IMR-90 (cell line): ENCODE data around the gene ZC3HAV1L. TPM values are rescaled to one million over a fixed set of nuclear protein-coding genes. Genes with fewer than 3 reads are reported as not detected.

Experiments
- ATAC-seq: fragments of 200-7000 bp; cut with Tn5 transposase; 2 replicates; pipeline ENCODE4 v1.9.1; 2020; ENCODE audit warnings: low read depth, mild to moderate bottlenecking, moderate library complexity
- BruUV-seq: library from RNA; stranded (reverse); fragments of 400-500 nt; replicated peaks from 2 replicates; lab custom pipeline; 2021; lab: Mats Ljungman, UMichigan
- CTCF ChIA-PET: fragments of 300-600 bp; formaldehyde crosslinking; extraction: SDS; loops from one replicate; lab custom pipeline; 2021; ENCODE audit warnings: antibody characterized with exemption; lab: Yijun Ruan, JAX
- POLR2A ChIA-PET: fragments of 300-600 bp; sonication (Branson Sonifier 250); formaldehyde crosslinking; loops from one replicate; lab custom pipeline; 2022; ENCODE audit warnings: antibody characterized with exemption; ENCODE audit not compliant: unreplicated experiment; lab: Charles Lee
- DNase-seq: peaks from one replicate; pipeline ENCODE4 v3.0.0; 2013
- H2AFZ ChIP-seq: replicated peaks from 2 replicates; pipeline ENCODE3; 2013; ENCODE audit warnings: low read length, mild to moderate bottlenecking; ENCODE audit not compliant: poor library complexity
- H2AK5ac ChIP-seq: 2 replicates; pipeline ENCODE4 v1.6.1; 2013; ENCODE audit warnings: low read depth, low read length, inconsistent platforms
- H2AK9ac ChIP-seq: replicated peaks from 2 replicates; pipeline ENCODE3; 2013; ENCODE audit warnings: mild to moderate bottlenecking, low read depth, low read length, moderate library complexity; ENCODE audit not compliant: poor library complexity
- H2BK120ac ChIP-seq: 2 replicates; pipeline ENCODE4 v1.6.1; 2013; ENCODE audit warnings: low read depth, low read length, inconsistent platforms
- H2BK15ac ChIP-seq: 3 replicates; pipeline ENCODE4 v1.6.1; 2013; ENCODE audit warnings: low read depth, low read length, inconsistent platforms
- H2BK20ac ChIP-seq: 2 replicates; pipeline ENCODE4 v1.6.1; 2013; ENCODE audit warnings: low read depth, mild to moderate bottlenecking, inconsistent platforms, low read length, moderate library complexity
- H2BK5ac ChIP-seq: 2 replicates; pipeline ENCODE4 v1.6.1; 2013; ENCODE audit warnings: mild to moderate bottlenecking, low read depth, low read length, inconsistent platforms; ENCODE audit not compliant: poor library complexity, severe bottlenecking
- H3K14ac ChIP-seq: replicated peaks from 2 replicates; pipeline ENCODE4 v1.6.1; 2013; ENCODE audit warnings: low read depth, low read length, inconsistent platforms
- H3K18ac ChIP-seq: 2 replicates; pipeline ENCODE4 v1.6.1; 2013; ENCODE audit warnings: low read depth, low read length, control low read depth
- H3K23ac ChIP-seq: 2 replicates; pipeline ENCODE4 v1.6.1; 2013; ENCODE audit warnings: low read depth, low read length, inconsistent platforms
- H3K27ac ChIP-seq: 2 replicates; pipeline ENCODE4 v1.5.1; 2013; ENCODE audit warnings: mild to moderate bottlenecking, control low read depth, low read length; ENCODE audit not compliant: insufficient read depth
- H3K27me3 ChIP-seq: 2 replicates; pipeline ENCODE4 v1.6.1; 2013; ENCODE audit warnings: low read length; ENCODE audit not compliant: control insufficient read depth, insufficient read depth
- H3K36me3 ChIP-seq: 2 replicates; pipeline ENCODE4 v1.6.1; 2013; ENCODE audit warnings: low read length, mixed read lengths; ENCODE audit not compliant: control insufficient read depth, insufficient read depth
- H3K4ac ChIP-seq: 2 replicates; pipeline ENCODE4 v1.6.1; 2013; ENCODE audit warnings: low read depth, low read length, inconsistent platforms
- H3K4me1 ChIP-seq: 2 replicates; pipeline ENCODE4 v1.6.1; 2013; ENCODE audit warnings: low read length, mixed read lengths; ENCODE audit not compliant: control insufficient read depth, insufficient read depth
- H3K4me2 ChIP-seq: 2 replicates; pipeline ENCODE4 v1.6.1; 2013; ENCODE audit warnings: low read depth, mild to moderate bottlenecking, control low read depth, low read length, moderate library complexity
- H3K4me3 ChIP-seq: 2 replicates; pipeline ENCODE4 v1.5.1; 2013; ENCODE audit warnings: low read depth, mild to moderate bottlenecking, control low read depth, low read length, moderate library complexity; ENCODE audit not compliant: insufficient read depth
- H3K56ac ChIP-seq: 2 replicates; pipeline ENCODE4 v1.6.1; 2013; ENCODE audit warnings: low read length, inconsistent platforms; ENCODE audit not compliant: insufficient read depth; ENCODE audit errors: extremely low read depth
- H3K79me1 ChIP-seq, 2 experiments: 2 replicates each; pipeline ENCODE4 v1.6.1; 2013; ENCODE audit warnings: low read length in 2 of 2, inconsistent platforms in 1 of 2, low read depth in 1 of 2
- H3K9ac ChIP-seq: 2 replicates; pipeline ENCODE4 v1.6.1; 2013; ENCODE audit warnings: low read depth, low read length, control low read depth
- H3K9me1 ChIP-seq: 2 replicates; pipeline ENCODE4 v1.6.1; 2013; ENCODE audit warnings: low read length, inconsistent platforms; ENCODE audit not compliant: insufficient read depth
- H3K9me3 ChIP-seq: 2 replicates; pipeline ENCODE4 v1.6.1; 2013; ENCODE audit warnings: low read length; ENCODE audit not compliant: control insufficient read depth, insufficient read depth
- H4K20me1 ChIP-seq: 2 replicates; pipeline ENCODE4 v1.6.1; 2013; ENCODE audit warnings: low read length, inconsistent platforms; ENCODE audit not compliant: insufficient read depth
- H4K5ac ChIP-seq: 2 replicates; pipeline ENCODE4 v1.6.1; 2013; ENCODE audit warnings: mild to moderate bottlenecking, low read depth, low read length, control low read depth
- H4K8ac ChIP-seq, 2 experiments: 2 replicates each; pipeline ENCODE4 v1.6.1; 2013; ENCODE audit warnings: low read depth in 2 of 2, low read length in 2 of 2, control low read depth in 1 of 2, inconsistent platforms in 1 of 2
- H4K91ac ChIP-seq: 2 replicates; pipeline ENCODE4 v1.6.1; 2013; ENCODE audit warnings: low read depth, low read length, inconsistent platforms; ENCODE audit not compliant: insufficient read depth
- BHLHE40 ChIP-seq: fragments of 150-350 bp; IDR thresholded peaks from 2 replicates; pipeline ENCODE4 v1.6.1; 2016; ENCODE audit warnings: mild to moderate bottlenecking, low read depth, low read length
- CEBPB ChIP-seq: IDR thresholded peaks from 2 replicates; pipeline ENCODE4 v1.6.1; 2012; ENCODE audit warnings: low read depth, low read length, improper control_type of control experiment
- CHD1 ChIP-seq: IDR thresholded peaks from 2 replicates; pipeline ENCODE4 v1.6.1; 2012; ENCODE audit warnings: low read depth, low read length, improper control_type of control experiment
- CTCF ChIP-seq: conservative IDR thresholded peaks from 2 replicates; pipeline ENCODE4 v1.5.1; 2012; ENCODE audit warnings: mild to moderate bottlenecking, low read depth, low read length, improper control_type of control experiment
- FOS ChIP-seq: fragments of 150-350 bp; IDR thresholded peaks from 2 replicates; pipeline ENCODE4 v1.6.1; 2016; ENCODE audit warnings: low read depth, low read length
- MAFK ChIP-seq: IDR thresholded peaks from 2 replicates; pipeline ENCODE4 v1.6.1; 2012; ENCODE audit warnings: low read depth, low read length, improper control_type of control experiment
- MAZ ChIP-seq: IDR thresholded peaks from 2 replicates; pipeline ENCODE4 v1.6.1; 2012; ENCODE audit warnings: low read depth, mild to moderate bottlenecking, low read length, improper control_type of control experiment, moderate library complexity, borderline replicate concordance
- MXI1 ChIP-seq: IDR thresholded peaks from 2 replicates; pipeline ENCODE4 v1.6.1; 2012; ENCODE audit warnings: low read depth, mild to moderate bottlenecking, low read length, moderate library complexity, borderline replicate concordance
- NFE2L2 ChIP-seq: fragments of 150-350 bp; IDR thresholded peaks from 2 replicates; pipeline ENCODE4 v1.6.1; 2016; ENCODE audit warnings: low read depth, mild to moderate bottlenecking, low read length
- POLR2A ChIP-seq: IDR thresholded peaks from 2 replicates; pipeline ENCODE4 v1.6.1; 2012; ENCODE audit warnings: mild to moderate bottlenecking, low read depth, low read length
- RAD21 ChIP-seq: IDR thresholded peaks from 2 replicates; pipeline ENCODE4 v1.6.1; 2012; ENCODE audit warnings: low read length, improper control_type of control experiment
- RCOR1 ChIP-seq: IDR thresholded peaks from 2 replicates; pipeline ENCODE4 v1.6.1; 2012; ENCODE audit warnings: mild to moderate bottlenecking, low read length, improper control_type of control experiment; ENCODE audit not compliant: insufficient replicate concordance
- RFX5 ChIP-seq: IDR thresholded peaks from 2 replicates; pipeline ENCODE4 v1.8.0; 2012; ENCODE audit warnings: low read depth, mild to moderate bottlenecking, low read length, moderate library complexity
- SMC3 ChIP-seq: fragments of 150-350 bp; IDR thresholded peaks from 2 replicates; pipeline ENCODE4 v1.6.1; 2016; ENCODE audit warnings: low read depth, mild to moderate bottlenecking, antibody characterized with exemption, low read length, moderate library complexity
- WGBS, 2 experiments: methylation state at CpG; one replicate each; pipeline versions ENCODE4 v1.1.5 to v1.1.7; 2013; ENCODE audit warnings: missing lambda C conversion rate in 2 of 2; ENCODE audit not compliant: insufficient read length in 1 of 2; ENCODE audit errors: extremely low coverage in 2 of 2; 5-methylcytosine and 5-hydroxymethylcytosine counted together
- dilution Hi-C: fragments of 300-500 bp; cut with HindIII; formaldehyde crosslinking; loops from one replicate; pipeline ENCODE4 v1.14.3; 2018; ENCODE audit warnings: low sequenced_read_pairs; ENCODE audit not compliant: unreplicated experiment
- in situ Hi-C: fragments of 300-500 bp; cut with MboI; formaldehyde crosslinking; loops from 3 replicates; pipeline ENCODE4 v1.14.3; 2019; ENCODE audit warnings: low sequenced_read_pairs, inconsistent platforms, mixed read lengths
- intact Hi-C: fragments of 100-400 bp; cut with micrococcal nuclease; formaldehyde crosslinking; loops from 2 replicates; pipeline ENCODE4 v1.10.0; 2022
- polyA plus RNA-seq, 3 experiments: library from polyadenylated mRNA; depleted of rRNA; stranded (reverse); fragments of >200 nt; gene quantifications; 2 replicates each; pipeline ENCODE4 v1.2.3, GENCODE V29; 2012; ENCODE audit warnings: low replicate concordance in 1 of 3
- total RNA-seq: library from RNA; depleted of rRNA; stranded (reverse); fragments of >200 nt; gene quantifications from 2 replicates; pipeline ENCODE4 v1.2.3, GENCODE V29; 2012
- TF ChIP-seq, protein P1 (sequence below): fragments of 150-350 bp; IDR thresholded peaks from 2 replicates; pipeline ENCODE4 v1.6.1; 2017; ENCODE audit warnings: mild to moderate bottlenecking, antibody characterized with exemption, low read length, low read depth
- TF ChIP-seq, protein P2 (sequence below): fragments of 150-350 bp; IDR thresholded peaks from 2 replicates; pipeline ENCODE4 v1.6.1; 2016; ENCODE audit warnings: low read depth, mild to moderate bottlenecking, low read length, moderate library complexity, borderline replicate concordance

ZC3HAV1L gene
- total and polyA plus RNA-seq, 2 of the 4 experiments (the other 2 are of a cell fraction), result 4.5 to 9.4 TPM

- POLR2A ChIA-PET, result no interaction called here
- Histone ChIP-seq H3K4me2 (no peak overlapping the region), H3K27me3 (no peaks in the 10 kb centered on the region), H2AK9ac (no peak overlapping the region), H2AFZ (no peak overlapping the region), H4K8ac (no peak overlapping the region), H3K9me3 (no peaks in the 10 kb centered on the region), H3K36me3 (no peaks in the 10 kb centered on the region), H2BK120ac (no peak overlapping the region), H3K14ac (no peak overlapping the region), H4K5ac (no peak overlapping the region), H3K79me1 (peaks cover 6 to 20% of the 10 kb centered on the region in 2 experiments; a peak in 3 of 4 replicates), H3K56ac (no peak overlapping the region), H4K20me1 (0 out of 2 replicates have a peak, but pooled peaks cover 9% of the 10 kb centered on the region), H4K91ac (no peak overlapping the region), H2AK5ac (no peak overlapping the region), H3K27ac (no peak overlapping the region), H3K4me3 (no peak overlapping the region), H3K4ac (no peak overlapping the region), H3K18ac (no peak overlapping the region), H3K23ac (no peak overlapping the region), H2BK5ac (no peak overlapping the region), H3K9ac (no peak overlapping the region), H3K4me1 (peaks cover 3% of the 10 kb centered on the region; the same call in 1 of the 2 replicates), H2BK20ac (no peak overlapping the region), H3K9me1 (peaks cover 4% of the 10 kb centered on the region; the same call in 1 of the 2 replicates), H2BK15ac (no peak overlapping the region)
- no peak for TF ChIP-seq MXI1
- TF ChIP-seq BHLHE40, result no peak
- TF ChIP-seq RFX5, result no peak
- no peak for TF ChIP-seq CHD1
- no peak for TF ChIP-seq RAD21
- TF ChIP-seq NFE2L2, result no peak
- TF ChIP-seq RCOR1, result no peak
- no peak for TF ChIP-seq POLR2A
- TF ChIP-seq CTCF, result no peak
- TF ChIP-seq, protein P1, sequence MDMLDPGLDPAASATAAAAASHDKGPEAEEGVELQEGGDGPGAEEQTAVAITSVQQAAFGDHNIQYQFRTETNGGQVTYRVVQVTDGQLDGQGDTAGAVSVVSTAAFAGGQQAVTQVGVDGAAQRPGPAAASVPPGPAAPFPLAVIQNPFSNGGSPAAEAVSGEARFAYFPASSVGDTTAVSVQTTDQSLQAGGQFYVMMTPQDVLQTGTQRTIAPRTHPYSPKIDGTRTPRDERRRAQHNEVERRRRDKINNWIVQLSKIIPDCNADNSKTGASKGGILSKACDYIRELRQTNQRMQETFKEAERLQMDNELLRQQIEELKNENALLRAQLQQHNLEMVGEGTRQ, result no peak
- TF ChIP-seq MAZ, result no peak
- no peak for TF ChIP-seq SMC3
- TF ChIP-seq FOS, result no peak
- TF ChIP-seq, protein P2, sequence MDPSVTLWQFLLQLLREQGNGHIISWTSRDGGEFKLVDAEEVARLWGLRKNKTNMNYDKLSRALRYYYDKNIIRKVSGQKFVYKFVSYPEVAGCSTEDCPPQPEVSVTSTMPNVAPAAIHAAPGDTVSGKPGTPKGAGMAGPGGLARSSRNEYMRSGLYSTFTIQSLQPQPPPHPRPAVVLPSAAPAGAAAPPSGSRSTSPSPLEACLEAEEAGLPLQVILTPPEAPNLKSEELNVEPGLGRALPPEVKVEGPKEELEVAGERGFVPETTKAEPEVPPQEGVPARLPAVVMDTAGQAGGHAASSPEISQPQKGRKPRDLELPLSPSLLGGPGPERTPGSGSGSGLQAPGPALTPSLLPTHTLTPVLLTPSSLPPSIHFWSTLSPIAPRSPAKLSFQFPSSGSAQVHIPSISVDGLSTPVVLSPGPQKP, result no peak
- no peak for TF ChIP-seq CEBPB
- TF ChIP-seq MAFK, result no peak
- 100% methylated on average over 1 of the region's 6 CpGs; no CpG with 5 or more reads in 1 of the 2 experiments for WGBS, 2 experiments
- intact Hi-C loops (no loop called here), dilution Hi-C loops (no loop called here), in situ Hi-C loops (no loop called here)
- no peak for DNase-seq
- CTCF ChIA-PET, result interaction anchor here (0.6 to 1.2 kb wide), 2 partner anchors 56 to 86 kb away, joined by 3 read pairs; no protein-coding TSS in a partner anchor
- BruUV-seq, result no TSS peak
- ATAC-seq, result no peak
Observed at GRCh38 chr7:138978541-138979184, 57.2 kb downstream of the ZC3HAV1L start.
